Activated CD4-positive, alpha-beta T cell treated with anti-CD3 and anti-CD28 coated beads for 36 hours (primary cell): ENCODE data around the gene NEK4. TPM values are rescaled to one million over a fixed set of nuclear protein-coding genes. Genes with fewer than 3 reads are reported as not detected.

Experiments
- total RNA-seq, 2 experiments: library from RNA; stranded (reverse); gene quantifications; one replicate each; pipeline ENCODE4 v1.2.3, GENCODE V29; 2021

The NEK4 gene
- total RNA-seq, 2 experiments from 2014 or later: 19.1 to 21.4 TPM

Other genes with a start within 250 kb of the NEK4 start
- 10 to 100 TPM; 35.6 to 59.1 TPM for gene NT5DC2, start 237.1 kb downstream of the NEK4 start, total RNA-seq
- gene UQCC5, start 234.3 kb downstream of the NEK4 start, total RNA-seq: 10 to 100 TPM; 12.0 to 12.7 TPM
- gene PBRM1, start 85.0 kb downstream of the NEK4 start, total RNA-seq: 10 to 100 TPM; 57.6 to 59.8 TPM
- 100 to 1,000 TPM; 206 to 218 TPM for gene GNL3, start 84.9 kb downstream of the NEK4 start, total RNA-seq
- 10 to 100 TPM; 35.2 to 38.0 TPM for gene GLT8D1, start 65.1 kb downstream of the NEK4 start, total RNA-seq
- gene SPCS1, start 64.8 kb downstream of the NEK4 start, total RNA-seq: 100 to 1,000 TPM; 111 to 120 TPM
- gene ITIH1, start 6.7 kb upstream of the NEK4 start, total RNA-seq: not detected
- gene ITIH3, start 23.9 kb upstream of the NEK4 start, total RNA-seq: not detected
- gene ITIH4, start 59.7 kb upstream of the NEK4 start, total RNA-seq: 1 to 10 TPM; 4.0 to 6.5 TPM
- 1 to 10 TPM in 1 of 2 experiments, not detected in 1; 2.8 TPM for gene MUSTN1, start 64.1 kb upstream of the NEK4 start, total RNA-seq
- gene STIMATE, start 126.6 kb upstream of the NEK4 start, total RNA-seq: 10 to 100 TPM; 12.0 to 17.1 TPM